ENCODE data around the gene NECTIN1.

DNA sequence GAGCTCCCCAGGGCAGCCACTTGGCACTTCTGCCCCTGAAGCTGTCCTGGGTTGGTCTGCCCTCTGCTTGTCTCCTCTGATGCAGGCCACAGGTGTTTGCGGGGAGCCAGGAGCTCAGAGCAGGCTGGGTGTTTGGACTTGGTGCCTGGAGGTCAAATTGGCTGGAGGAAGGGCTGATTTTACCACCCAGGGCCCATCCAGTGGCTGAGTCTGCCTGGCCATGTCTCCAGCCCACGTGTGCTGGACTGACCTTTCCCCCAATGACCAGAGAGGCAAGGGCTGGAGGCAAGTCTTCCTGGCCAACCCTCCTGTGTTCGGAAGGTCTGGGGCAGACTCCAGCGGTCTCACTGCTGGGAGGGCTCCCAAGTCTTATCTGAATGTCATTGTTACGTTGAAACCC is 84.0 kb downstream of the NECTIN1 start:
- no peak for TF ChIP-seq POLR2A (IDR thresholded peaks at IDR 0.05)
- TF ChIP-seq, protein P1, sequence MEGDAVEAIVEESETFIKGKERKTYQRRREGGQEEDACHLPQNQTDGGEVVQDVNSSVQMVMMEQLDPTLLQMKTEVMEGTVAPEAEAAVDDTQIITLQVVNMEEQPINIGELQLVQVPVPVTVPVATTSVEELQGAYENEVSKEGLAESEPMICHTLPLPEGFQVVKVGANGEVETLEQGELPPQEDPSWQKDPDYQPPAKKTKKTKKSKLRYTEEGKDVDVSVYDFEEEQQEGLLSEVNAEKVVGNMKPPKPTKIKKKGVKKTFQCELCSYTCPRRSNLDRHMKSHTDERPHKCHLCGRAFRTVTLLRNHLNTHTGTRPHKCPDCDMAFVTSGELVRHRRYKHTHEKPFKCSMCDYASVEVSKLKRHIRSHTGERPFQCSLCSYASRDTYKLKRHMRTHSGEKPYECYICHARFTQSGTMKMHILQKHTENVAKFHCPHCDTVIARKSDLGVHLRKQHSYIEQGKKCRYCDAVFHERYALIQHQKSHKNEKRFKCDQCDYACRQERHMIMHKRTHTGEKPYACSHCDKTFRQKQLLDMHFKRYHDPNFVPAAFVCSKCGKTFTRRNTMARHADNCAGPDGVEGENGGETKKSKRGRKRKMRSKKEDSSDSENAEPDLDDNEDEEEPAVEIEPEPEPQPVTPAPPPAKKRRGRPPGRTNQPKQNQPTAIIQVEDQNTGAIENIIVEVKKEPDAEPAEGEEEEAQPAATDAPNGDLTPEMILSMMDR (IDR thresholded peaks at IDR 0.05), result no peak

Data from right lobe of liver (tissue), 4 donors.